ENCODE data around the gene DUSP5. TPM values are rescaled to one million over a fixed set of nuclear protein-coding genes. Genes with fewer than 3 reads are reported as not detected.

The DUSP5 gene
- total and polyA plus RNA-seq, 7 donors: 1.2 to 77.5 (median 2.1) TPM

DNA sequence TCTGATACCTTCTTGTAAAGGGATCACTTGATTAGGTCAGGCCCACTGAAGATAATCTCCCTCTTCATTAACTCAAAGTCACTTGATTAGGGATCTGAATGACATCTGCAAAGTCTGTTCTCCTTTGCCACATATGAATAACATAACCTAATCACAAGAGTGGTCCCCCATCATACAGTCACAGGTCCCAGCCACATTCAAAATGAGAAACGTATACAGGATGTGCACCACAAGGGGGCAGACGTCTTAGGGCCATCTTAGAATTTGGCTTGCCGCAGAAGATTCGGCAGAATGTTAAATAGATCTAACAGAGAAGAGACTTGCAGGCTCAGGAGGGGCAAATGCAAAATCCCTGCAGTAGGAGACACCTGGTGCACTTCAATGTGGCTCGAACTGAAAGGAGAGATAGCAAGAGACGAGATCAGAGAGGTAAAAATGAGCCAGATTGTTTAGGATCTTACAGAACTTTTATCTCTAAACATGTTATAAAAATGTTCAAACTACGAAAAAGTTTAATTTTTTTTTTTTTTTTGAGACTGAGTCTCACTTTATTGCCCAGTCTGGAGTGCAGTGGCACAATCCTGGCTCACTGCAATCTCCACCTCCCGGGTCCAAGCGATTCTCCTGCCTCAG lies 59.4 kb downstream of the DUSP5 start:
- WGBS, 3 donors: 42 to 54% (median 46%) methylated on average over 9 of the region's 9 CpGs
- ATAC-seq (peak in 2 of 4 donors; percentile 57 to 69), DNase-seq (no peak)
- no peak overlapping the region for H3K4me3 ChIP-seq
- H3K27me3 ChIP-seq (ENCODE audit: insufficient read depth in 3 of 3, low read length in 2 of 3): peaks cover 0 to 3% (median 3%) of the 10 kb centered on the region in 3 donors
- no peaks in the 10 kb centered on the region for H3K36me3 ChIP-seq (ENCODE audit: insufficient read depth in 1 of 2, low read depth in 1 of 2)
- no peaks in the 10 kb centered on the region for H3K4me1 ChIP-seq
- peak; percentile 65 for TF ChIP-seq CTCF (IDR thresholded peaks at IDR 0.05)
- H3K9me3 ChIP-seq: no peaks in the 10 kb centered on the region
- intact Hi-C loops (cut with DNase I): loop anchor here in 1 of 2 donors (5.0 kb wide), 1 partner anchor 420 kb away; no protein-coding TSS in a partner anchor
- no peak overlapping the region for H3K27ac ChIP-seq

DNA sequence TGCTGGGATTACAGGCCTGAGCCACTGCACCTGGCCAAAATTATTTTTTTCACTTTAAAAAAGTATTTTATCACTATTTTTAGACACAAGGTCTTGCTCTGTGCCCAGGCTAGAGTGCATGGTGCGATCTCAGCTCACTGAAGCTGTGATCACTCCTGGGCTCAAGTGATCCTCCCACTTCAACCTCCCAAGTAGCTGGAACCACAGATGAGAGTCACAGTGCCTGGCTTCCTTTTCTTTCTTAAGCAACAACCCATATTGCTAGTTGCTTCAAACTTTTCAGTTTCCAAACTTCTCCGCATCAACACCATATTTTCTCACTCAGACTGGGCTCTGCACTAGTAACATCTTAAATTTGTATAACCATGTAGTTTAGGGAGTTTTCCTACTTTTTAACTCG lies 60.3 kb downstream of the DUSP5 start:
- Histone ChIP-seq H3K27ac (no peak overlapping the region), H3K9me3 (no peaks in the 10 kb centered on the region), H3K27me3 (ENCODE audit: insufficient read depth in 3 of 3, low read length in 2 of 3) (peaks cover 0 to 3% (median 2%) of the 10 kb centered on the region in 3 donors), H3K36me3 (ENCODE audit: insufficient read depth in 1 of 2, low read depth in 1 of 2) (no peaks in the 10 kb centered on the region), H3K4me3 (no peak overlapping the region), H3K4me1 (no peaks in the 10 kb centered on the region)
- intact Hi-C loops (cut with DNase I): loop anchor here in 1 of 2 donors (5.0 kb wide), 1 partner anchor 421 kb away; no protein-coding TSS in a partner anchor
- ATAC-seq (no peak), DNase-seq (no peak)
- no peak for TF ChIP-seq CTCF (IDR thresholded peaks at IDR 0.05)
- WGBS, 3 donors: 83 to 91% (median 90%) methylated on average over 3 of the region's 3 CpGs

DNA sequence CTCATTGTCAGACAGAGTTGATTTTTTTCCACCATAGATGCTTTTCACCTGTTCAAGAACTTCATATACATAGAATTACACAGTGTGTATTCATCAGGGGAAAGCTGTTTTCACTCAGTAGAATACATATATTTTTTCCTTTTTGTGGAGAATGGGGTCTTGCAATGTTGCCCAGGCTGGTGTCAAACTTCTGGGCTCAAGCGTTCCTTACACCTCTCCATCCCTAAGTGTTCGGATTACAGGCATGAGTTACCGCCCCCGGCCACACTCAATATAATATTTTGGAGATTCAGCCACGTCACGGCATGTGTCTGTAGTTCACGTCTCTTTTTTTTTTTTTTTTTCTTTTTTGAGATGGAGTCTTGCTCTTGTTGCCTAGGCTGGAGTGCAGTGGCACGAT lies 62.3 kb downstream of the DUSP5 start:
- no peaks in the 10 kb centered on the region for H3K4me1 ChIP-seq
- H3K27me3 ChIP-seq (ENCODE audit: insufficient read depth in 3 of 3, low read length in 2 of 3): peaks cover 0 to 3% (median 2%) of the 10 kb centered on the region in 3 donors
- TF ChIP-seq CTCF (IDR thresholded peaks at IDR 0.05): no peak
- intact Hi-C loops (cut with DNase I): loop anchor here in 1 of 2 donors (10.0 kb wide), 1 partner anchor 355 kb away; the partner anchor contains the start of gene MXI1
- H3K27ac ChIP-seq: no peak overlapping the region
- H3K9me3 ChIP-seq: no peaks in the 10 kb centered on the region
- no peaks in the 10 kb centered on the region for H3K36me3 ChIP-seq (ENCODE audit: insufficient read depth in 1 of 2, low read depth in 1 of 2)
- no peak for ATAC-seq
- no peak overlapping the region for H3K4me3 ChIP-seq
- no peak for DNase-seq
- 87 to 89% (median 87%) methylated on average over 8 of the region's 8 CpGs for WGBS, 3 donors

Other genes starting within 250 kb of the DUSP5 start
- gene SMNDC1, start 193.0 kb upstream of the DUSP5 start, total RNA-seq: 10 to 100 TPM; 24.4 to 38.0 (median 29.2) TPM
- 10 to 100 TPM; 16.3 to 21.9 (median 19.3) TPM for gene SMNDC1, start 193.0 kb upstream of the DUSP5 start, polyA plus RNA-seq
- 10 to 100 TPM; 18.4 to 20.6 (median 19.5) TPM for gene SMC3, start 69.8 kb downstream of the DUSP5 start, total RNA-seq
- 10 to 100 TPM; 15.3 to 25.3 (median 15.4) TPM for gene SMC3, start 69.8 kb downstream of the DUSP5 start, polyA plus RNA-seq
- 10 to 100 TPM; 14.2 to 48.8 (median 25.1) TPM for gene RBM20, start 146.4 kb downstream of the DUSP5 start, total RNA-seq
- 10 to 100 TPM in 1 of 3 donors, 1 to 10 TPM in 2; 1.6 to 11.7 (median 6.7) TPM for gene RBM20, start 146.4 kb downstream of the DUSP5 start, polyA plus RNA-seq